ENCODE measurements around the gene SLC7A10.
"Not testable (repeated sequence)": the region's sequence is repeated elsewhere in the genome, so short reads cannot be mapped to it uniquely, and the experiment has no call there.

SLC7A10 gene

DNA sequence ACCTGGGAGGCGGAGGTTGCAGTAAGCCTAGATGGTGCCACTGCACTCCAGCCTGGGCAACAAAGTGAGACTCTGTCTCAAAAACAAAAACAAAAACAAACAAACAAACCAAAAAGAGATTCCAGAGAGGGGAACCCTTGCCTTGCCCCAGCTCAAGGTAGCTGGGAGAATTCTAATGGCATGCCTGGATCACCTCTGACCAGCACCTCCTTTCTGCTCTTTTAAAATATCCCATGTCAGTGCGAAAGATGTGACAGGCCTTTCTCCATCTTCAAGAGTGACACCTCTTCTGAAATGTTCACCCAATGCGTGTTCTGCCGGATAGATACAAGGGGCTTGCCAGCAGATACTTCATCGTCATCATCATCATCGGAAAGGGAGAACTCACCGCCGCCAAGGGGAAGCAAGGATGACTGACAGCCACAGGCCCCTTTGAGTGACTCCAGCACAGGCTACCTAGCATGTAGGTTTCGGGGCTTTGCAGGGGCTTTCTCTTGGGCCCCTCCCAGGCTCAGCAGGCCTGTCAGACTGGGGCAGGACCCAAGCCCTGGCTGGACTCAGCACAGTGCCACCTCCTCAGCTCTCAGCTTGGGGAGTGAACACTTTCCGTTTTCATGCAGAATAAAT lies 50.4 kb downstream of the SLC7A10 start:
- DNase-seq (ENCODE audit: low spot score) = no peak

DNA sequence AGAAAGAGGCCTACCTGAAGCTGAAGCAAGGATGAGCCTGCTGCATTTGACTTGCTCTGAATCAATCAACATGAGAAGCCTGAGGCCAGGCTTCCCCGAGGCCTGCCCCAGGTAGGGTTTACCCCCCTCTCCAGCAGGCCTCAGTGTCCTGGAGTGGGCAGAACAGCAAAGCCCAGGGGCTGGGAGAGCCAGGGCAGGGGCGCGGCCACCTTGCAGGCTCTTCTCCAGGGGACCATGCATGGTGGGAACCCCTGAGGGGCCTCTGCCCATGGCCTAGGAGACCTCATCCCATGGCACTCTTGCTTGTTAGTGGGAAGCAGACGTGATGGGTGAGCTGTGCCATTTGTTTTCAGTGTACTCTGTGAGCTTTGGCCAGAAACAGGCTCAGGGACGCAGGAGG lies 51.5 kb downstream of the SLC7A10 start:
- DNase-seq (ENCODE audit: low spot score) = no peak

DNA sequence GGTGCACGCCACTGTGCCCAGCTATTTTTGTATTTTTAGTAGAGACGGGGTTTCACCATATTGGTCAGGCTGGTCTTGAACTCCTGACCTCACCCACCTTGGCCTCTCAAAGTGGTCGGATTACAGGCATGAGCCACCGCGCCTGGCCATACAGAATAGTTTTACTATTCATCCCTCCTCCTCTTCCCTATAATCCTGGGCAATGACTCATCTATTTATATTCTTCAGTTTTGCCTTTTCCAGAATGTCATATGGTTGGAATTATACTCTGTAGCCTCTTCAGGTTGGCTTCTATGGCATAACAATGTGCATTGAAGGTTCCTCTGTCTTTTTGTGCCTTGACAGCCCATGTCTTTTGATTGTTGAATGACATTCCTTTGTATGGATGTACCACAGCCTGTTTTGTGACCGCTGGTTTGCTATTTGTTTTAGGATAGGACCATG lies 53.7 kb downstream of the SLC7A10 start:
- no peak for DNase-seq (ENCODE audit: low spot score)

DNA sequence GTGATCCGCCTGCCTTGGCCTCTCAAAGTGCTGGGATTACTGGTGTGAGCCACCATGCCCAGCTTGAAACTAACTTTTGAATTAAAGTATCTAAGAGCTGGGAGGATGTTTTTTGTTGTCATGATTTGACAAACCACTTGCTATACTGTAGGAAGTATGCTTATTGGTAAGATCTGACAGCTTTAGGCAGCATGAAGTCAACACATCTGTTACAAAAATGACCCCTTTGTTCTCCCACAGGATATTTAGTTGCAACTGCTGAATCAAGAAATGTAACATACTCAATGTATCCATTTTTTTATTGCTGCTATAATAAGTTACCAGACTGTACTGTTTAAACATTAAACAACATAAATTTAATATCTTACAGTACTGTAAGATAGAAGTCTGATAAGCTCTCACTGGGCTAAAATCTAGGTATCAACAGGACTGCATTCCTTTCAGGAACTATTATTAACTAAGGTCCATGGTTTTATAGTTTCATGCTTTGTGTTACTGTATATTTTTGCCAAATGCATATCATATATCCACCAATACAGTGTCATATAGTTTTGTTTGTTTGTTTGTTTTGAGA lies 54.3 kb downstream of the SLC7A10 start:
- DNase-seq (ENCODE audit: low spot score) = no peak

DNA sequence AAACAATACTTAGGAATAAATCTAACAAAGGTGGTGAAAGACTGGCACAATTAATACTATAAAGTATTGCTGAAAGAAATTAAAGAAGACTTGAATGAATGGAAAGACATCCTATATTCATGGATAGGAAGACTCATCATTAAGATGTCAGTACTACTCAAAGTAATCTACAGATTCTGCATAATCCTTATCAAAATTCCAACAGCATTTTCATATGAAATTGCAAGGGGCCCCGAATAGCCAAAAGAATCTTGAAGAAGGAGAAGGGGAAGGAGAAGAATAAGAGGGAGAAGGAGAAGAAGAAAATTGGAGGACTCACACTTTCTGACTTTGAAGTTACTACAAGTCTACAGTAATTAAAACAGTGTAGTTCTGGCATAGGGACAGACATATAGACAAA lies 57.1 kb downstream of the SLC7A10 start:
- no peak for DNase-seq (ENCODE audit: low spot score)

DNA sequence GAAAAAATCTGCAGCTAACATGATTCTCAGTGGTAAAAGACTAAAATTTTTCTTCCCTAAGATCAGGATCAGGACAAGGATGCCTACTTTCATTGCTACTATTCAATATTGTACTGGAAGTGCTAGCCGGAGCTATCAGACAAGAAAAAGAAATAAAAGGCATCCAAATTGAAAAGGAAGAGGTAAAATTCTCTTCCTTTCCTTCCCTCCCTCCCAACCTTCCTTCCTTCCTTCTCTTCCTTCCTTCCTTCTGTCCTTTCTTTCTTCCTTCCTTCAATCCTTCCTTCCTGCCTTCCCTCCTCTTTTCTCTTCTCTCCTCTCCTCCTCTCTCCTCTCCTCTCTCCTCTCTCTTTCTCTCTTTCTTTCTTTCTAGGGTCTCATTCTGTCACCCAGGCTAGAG lies 58.2 kb downstream of the SLC7A10 start:
- no peak for DNase-seq (ENCODE audit: low spot score)

DNA sequence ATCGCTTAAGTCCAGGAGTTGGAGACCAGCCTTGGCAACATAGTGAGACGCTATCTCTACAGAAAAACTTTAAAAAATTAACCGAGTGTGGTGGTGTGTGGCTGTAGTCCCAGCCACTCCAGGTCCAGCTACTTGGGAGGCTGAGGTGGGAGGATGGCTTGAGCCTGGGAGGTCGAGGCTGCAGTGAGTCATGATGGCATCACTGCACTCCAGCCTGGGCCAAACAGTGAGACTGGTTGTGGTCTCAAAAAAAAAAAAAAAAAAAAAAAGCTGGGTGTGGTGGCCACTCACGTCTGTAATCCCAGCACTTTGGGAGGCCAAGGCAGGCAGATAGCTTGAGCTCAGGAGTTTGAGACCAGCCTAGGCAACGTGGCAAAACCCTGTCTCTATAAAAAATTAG lies 59.6 kb downstream of the SLC7A10 start:
- not testable (repeated sequence) for DNase-seq (ENCODE audit: low spot score)

DNA sequence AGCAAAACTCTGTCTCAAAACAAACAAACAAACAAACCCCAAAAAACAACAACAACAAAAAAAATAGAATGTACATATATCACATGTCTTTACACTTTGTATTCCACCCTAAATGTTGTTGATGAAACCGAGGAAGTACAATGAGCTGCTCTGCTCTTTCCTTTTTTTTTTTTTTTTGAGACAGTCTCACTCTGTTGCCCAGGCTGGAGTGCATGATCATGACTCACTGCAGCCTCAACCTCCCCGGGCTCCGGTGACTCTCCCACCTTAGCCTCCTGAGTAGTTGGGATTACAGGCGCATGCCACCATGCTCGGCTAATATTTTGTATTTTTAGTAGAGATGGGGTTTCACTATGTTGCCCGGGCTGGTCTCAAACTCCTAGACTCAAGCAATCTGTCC lies 62.2 kb downstream of the SLC7A10 start:
- DNase-seq (ENCODE audit: low spot score) = no peak

DNA sequence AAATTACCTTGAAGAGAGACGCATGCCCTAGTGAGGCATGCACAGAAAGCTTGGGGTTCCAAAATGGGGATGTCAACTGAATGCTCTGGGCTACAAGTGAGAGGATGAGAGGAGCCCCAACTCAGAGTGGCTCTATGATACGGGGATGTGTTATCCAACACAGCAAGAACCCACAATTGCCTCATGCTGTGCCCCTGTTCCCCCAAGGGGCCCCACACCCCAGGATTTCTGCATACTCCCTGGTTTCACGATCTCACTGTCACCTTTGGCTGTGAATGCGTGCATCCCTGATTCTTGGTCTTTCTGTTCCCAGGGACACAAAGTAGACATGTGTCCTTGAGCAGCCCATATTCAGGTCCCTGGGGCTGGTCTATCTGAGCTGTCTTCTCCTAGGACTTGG lies 64.4 kb downstream of the SLC7A10 start:
- no peak for DNase-seq (ENCODE audit: low spot score)

DNA sequence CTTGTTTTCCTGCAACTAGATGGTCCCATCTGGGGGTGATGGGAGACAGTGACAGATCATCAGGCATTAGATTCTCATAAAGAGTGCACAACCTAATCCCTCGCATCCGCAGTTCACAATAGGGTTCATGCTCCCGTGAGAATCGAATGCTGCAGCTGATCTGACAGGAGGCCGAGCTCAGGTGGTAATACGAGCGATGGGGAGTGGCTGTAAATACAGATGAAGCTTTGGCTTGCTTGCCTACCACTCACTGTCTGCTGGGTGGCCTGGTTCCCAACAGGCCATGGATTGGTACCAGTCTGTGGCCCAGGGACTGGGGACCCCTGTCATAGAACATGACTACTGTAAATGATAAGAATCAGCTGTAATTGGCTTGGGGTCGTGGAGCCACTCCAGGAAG lies 65.8 kb downstream of the SLC7A10 start:
- no peak for DNase-seq (ENCODE audit: low spot score)

DNA sequence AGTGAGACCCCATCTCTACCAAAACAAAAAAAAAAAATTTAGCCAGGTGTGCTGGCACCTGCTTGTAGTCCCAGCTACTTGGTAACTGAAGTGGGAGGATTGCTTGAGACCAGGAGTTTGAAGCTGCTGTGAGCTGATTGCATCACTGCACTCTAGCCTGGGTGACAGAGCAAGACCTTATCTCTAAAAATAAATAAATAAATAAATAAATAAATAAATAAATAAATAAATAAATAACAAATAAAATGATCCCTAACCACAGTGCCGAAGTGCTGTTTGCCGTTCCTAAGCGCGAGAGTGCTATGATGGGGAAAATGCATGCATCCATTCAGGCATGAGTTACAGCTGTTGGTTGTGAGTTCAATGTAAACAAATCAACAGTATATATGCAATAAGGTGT lies 66.5 kb downstream of the SLC7A10 start:
- no peak for DNase-seq (ENCODE audit: low spot score)
